Left lung (tissue), 10 donors: ENCODE results near the gene LRRD1. TPM values are rescaled to one million over a fixed set of nuclear protein-coding genes. Genes with fewer than 3 reads are reported as not detected.
"Not testable (repeated sequence)": the region's sequence is repeated elsewhere in the genome, so short reads cannot be mapped to it uniquely, and the experiment has no call there.

Experiments
- ATAC-seq: fragments of 200-7000 bp; cut with Tn5 transposase; one replicate; pipeline ENCODE4 v1.9.1; 2020; ENCODE audit warnings: moderate library complexity
- DNase-seq, 4 donors: peaks; one replicate each; pipeline ENCODE4 v3.0.0-alpha.2; 2013 to 2020
- H3K27ac ChIP-seq, 2 donors: fragments of 200-600 bp; sonication (generic) in 1 of 2; one replicate each; pipeline versions ENCODE4 v1.5.0 to v1.8.0; 2020 to 2021
- H3K27me3 ChIP-seq, 2 donors: fragments of 200-600 bp; sonication (generic) in 1 of 2; one replicate each; pipeline versions ENCODE4 v1.5.0 to v1.8.0; 2020 to 2021
- H3K36me3 ChIP-seq, 2 donors: fragments of 200-600 bp; sonication (generic) in 1 of 2; one replicate each; pipeline versions ENCODE4 v1.5.0 to v1.8.0; 2020 to 2021
- H3K4me1 ChIP-seq, 2 donors: fragments of 200-600 bp; one replicate each; pipeline ENCODE4 v1.8.0; 2021
- H3K4me3 ChIP-seq, 2 donors: fragments of 200-600 bp; sonication (generic) in 1 of 2; one replicate each; pipeline versions ENCODE4 v1.5.0 to v1.8.0; 2020 to 2021; ENCODE audit warnings: mild to moderate bottlenecking in 1 of 2
- H3K9me3 ChIP-seq, 2 donors: fragments of 200-600 bp; sonication (generic) in 1 of 2; one replicate each; pipeline versions ENCODE4 v1.5.0 to v1.8.0; 2020 to 2021
- intact Hi-C, 2 donors: fragments of 100-400 bp; cut with DNase I; formaldehyde crosslinking; loops; one replicate each; pipeline versions ENCODE4 v1.11.2 to v1.14.2; 2022
- polyA plus RNA-seq, 6 donors: library from polyadenylated mRNA; unstranded; fragments of 120-200 nt; gene quantifications; one replicate each; pipeline ENCODE4 v1.2.1, GENCODE V29; 2013; ENCODE audit not compliant: insufficient read length in 6 of 6
- total RNA-seq, 2 donors: library from RNA; stranded (reverse); fragmentation: NEBNext Ultra II Directional; extraction: Animal tissue kit (Norgen Biotek cat#: 25700); gene quantifications; one replicate each; pipeline ENCODE4 v1.2.1, GENCODE V29; 2021
- TF ChIP-seq, protein P1 (sequence below), 2 donors: fragments of 200-600 bp; sonication (generic) in 1 of 2; IDR thresholded peaks; one replicate each; pipeline versions ENCODE4 v1.5.0 to v1.8.0; 2021; ENCODE audit warnings: antibody characterized with exemption in 2 of 2
- donor health status: DM: no; HTN: yes; CAD: no.
- donor health status: DM: no; HTN: no; CAD: no.

Gene LRRD1
- total and polyA plus RNA-seq, 8 donors: 0.09 to 0.88 (median 0.64) TPM; not detected in 1

DNA sequence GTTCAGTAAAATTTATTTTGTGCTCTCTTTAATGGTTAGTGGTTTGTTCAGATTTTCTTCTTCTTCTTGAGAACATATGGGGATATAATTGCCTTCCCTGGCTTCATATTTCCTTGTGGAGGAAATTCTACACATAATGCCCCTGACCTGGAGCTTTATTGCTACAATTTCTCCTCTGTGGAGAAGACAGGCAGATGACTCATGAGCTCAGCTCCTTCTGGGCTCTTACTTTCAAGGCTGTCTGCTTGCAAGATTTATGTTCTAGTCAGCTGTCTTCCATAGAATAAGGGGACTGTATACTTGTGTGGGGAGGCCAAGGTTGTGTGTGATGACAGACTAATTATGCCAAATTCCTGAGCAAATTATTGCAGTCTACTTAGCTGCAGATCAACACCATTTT, 1.6 kb downstream of the LRRD1 start:
- Histone ChIP-seq H3K27ac (no peak overlapping the region), H3K9me3 (no peaks in the 10 kb centered on the region), H3K36me3 (no peaks in the 10 kb centered on the region), H3K4me1 (peaks cover 0 to 6% of the 10 kb centered on the region in 2 donors), H3K27me3 (no peaks in the 10 kb centered on the region), H3K4me3 (no peak overlapping the region)
- TF ChIP-seq, protein P1, sequence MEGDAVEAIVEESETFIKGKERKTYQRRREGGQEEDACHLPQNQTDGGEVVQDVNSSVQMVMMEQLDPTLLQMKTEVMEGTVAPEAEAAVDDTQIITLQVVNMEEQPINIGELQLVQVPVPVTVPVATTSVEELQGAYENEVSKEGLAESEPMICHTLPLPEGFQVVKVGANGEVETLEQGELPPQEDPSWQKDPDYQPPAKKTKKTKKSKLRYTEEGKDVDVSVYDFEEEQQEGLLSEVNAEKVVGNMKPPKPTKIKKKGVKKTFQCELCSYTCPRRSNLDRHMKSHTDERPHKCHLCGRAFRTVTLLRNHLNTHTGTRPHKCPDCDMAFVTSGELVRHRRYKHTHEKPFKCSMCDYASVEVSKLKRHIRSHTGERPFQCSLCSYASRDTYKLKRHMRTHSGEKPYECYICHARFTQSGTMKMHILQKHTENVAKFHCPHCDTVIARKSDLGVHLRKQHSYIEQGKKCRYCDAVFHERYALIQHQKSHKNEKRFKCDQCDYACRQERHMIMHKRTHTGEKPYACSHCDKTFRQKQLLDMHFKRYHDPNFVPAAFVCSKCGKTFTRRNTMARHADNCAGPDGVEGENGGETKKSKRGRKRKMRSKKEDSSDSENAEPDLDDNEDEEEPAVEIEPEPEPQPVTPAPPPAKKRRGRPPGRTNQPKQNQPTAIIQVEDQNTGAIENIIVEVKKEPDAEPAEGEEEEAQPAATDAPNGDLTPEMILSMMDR (IDR thresholded peaks at IDR 0.05): no peak
- ATAC-seq (no peak), DNase-seq (no peak)
- intact Hi-C loops: no loop called here

DNA sequence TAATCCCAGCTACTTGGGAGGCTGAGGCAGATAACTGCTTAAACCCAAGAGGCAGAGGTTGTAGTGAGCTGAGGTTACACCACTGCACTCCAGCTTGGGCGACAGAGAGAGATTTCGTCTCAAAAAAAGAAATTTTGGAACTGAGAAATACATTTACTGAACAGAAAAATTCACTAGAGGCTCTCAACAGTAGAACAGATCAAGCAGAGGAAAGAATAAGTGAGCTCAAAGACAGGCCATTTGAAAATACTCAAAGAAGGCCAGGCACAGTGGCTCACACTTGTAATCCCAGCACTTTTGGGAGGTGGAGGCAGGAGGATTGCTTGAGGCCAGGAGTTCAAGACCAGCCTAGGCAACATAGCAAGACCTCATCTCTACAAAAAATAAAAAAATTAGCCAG, 9.4 kb downstream of the LRRD1 start:
- intact Hi-C loops, H3K27ac ChIP-seq, DNase-seq, H3K4me3 ChIP-seq, H3K27me3 ChIP-seq, H3K4me1 ChIP-seq, H3K36me3 ChIP-seq, ATAC-seq, H3K9me3 ChIP-seq: not testable (repeated sequence)

DNA sequence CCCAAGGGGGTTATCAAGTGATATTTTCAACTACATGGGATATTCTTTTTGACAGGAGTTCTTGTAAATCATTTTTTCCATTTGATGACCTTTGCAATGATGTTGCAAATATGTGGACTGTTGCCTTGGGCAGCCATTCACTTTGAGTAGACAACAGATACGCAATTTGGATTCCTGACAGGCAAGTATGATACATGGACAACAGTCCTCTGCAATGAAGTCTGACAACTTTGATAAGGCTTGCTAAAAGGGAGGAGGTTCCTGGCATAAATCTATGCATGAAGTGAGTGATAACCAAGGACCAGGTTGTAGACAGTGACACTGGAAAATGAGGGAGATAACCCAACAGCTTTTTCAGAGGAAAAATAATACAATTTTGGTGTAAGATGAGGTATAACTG, 17.7 kb downstream of the LRRD1 start:
- Histone ChIP-seq H3K9me3 (no peaks in the 10 kb centered on the region), H3K36me3 (no peaks in the 10 kb centered on the region), H3K27ac (no peak overlapping the region), H3K27me3 (no peaks in the 10 kb centered on the region), H3K4me3 (no peak overlapping the region), H3K4me1 (no peaks in the 10 kb centered on the region)
- TF ChIP-seq, protein P1 (IDR thresholded peaks at IDR 0.05): no peak
- no peak for ATAC-seq
- intact Hi-C loops: no loop called here
- no peak for DNase-seq

DNA sequence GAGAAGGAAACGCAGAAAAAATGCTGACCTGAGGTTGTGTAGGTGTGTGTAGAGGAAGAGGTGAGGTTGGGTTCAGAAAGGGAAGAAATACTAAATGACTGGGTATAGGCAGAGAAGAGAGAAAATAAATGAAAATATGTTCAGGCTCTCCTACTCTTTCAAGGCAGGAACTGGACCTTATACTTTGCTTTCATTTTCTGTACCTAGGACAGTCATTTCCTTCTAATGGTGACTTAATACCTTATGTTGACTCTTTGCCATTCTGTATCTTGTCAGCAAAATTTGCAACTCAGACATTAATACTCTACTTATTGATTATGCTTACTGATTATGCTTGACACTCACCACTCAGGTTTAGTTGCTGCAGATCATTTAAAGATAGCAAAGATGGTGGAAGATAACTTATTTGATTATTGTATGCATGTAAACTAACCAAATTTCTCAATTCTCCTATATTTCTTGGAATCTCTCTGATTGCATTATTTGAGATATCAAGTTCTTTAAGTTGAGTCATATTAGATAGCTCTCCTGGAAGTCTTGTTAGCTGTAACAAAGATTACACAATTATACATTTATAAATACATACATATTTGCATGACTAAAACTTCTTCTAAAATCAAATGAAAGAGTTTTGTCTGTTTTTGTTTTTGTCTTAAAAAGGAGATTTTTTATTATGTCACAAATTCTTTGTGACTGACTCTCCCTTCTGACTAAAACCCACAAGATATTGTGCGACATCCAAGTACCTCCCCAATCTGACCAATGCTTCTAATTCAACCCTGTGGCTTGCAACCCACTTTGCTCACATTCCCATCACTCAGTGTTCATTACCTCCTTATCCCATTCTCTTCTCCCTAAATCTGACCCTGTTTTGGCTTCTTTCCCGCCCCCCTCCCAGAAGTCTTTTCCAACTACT, 20.0 kb downstream of the LRRD1 start:
- ATAC-seq (peak; percentile 53), DNase-seq (no peak)
- H3K4me1 ChIP-seq: no peaks in the 10 kb centered on the region
- TF ChIP-seq, protein P1 (IDR thresholded peaks at IDR 0.05): no peak
- H3K36me3 ChIP-seq: no peaks in the 10 kb centered on the region
- intact Hi-C loops: no loop called here
- H3K4me3 ChIP-seq: no peak overlapping the region
- no peaks in the 10 kb centered on the region for H3K9me3 ChIP-seq
- no peak overlapping the region for H3K27ac ChIP-seq
- no peaks in the 10 kb centered on the region for H3K27me3 ChIP-seq

DNA sequence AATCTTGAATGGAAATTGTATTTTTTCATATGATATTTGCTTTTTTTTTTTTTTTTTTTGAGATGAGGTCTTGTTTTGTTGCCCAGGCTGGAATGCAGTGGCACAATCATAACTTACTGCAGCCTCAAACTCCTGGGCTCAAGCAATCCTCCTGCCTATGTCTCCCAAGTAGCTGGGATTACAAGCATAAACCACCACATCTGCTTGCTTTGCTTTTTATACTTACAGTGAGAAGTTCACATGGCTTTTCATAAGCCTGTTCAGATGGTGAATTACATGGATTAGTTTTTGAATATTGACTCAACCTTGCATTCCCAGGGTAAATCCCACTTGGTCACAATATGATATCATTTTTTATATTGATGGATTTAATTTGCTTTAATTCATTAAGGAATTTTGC, 22.0 kb downstream of the LRRD1 start:
- Histone ChIP-seq H3K36me3 (no peaks in the 10 kb centered on the region), H3K9me3 (no peaks in the 10 kb centered on the region), H3K27ac (no peak overlapping the region), H3K4me1 (no peaks in the 10 kb centered on the region), H3K27me3 (no peaks in the 10 kb centered on the region), H3K4me3 (no peak overlapping the region)
- no peak for DNase-seq
- ATAC-seq: no peak
- TF ChIP-seq, protein P1 (IDR thresholded peaks at IDR 0.05): no peak
- intact Hi-C loops: no loop called here
